WTC11 (cell line): ENCODE results near the gene NOL4L. TPM values are rescaled to one million over a fixed set of nuclear protein-coding genes. Genes with fewer than 3 reads are reported as not detected.

Source experiments
- ATAC-seq: fragments of 200-7000 bp; cut with Tn5 transposase; 2 replicates; pipeline ENCODE4 v1.10.0; 2021; ENCODE audit warnings: mild to moderate bottlenecking, moderate library complexity
- CTCF ChIA-PET: fragments of 300-600 bp; sonication (Branson Sonifier 250); formaldehyde crosslinking; loops from one replicate; lab custom pipeline; 2021; ENCODE audit warnings: antibody characterized with exemption; lab: Charles Lee
- POLR2A ChIA-PET: fragments of 350-600 bp; sonication (Branson Sonifier 250); formaldehyde crosslinking; loops from one replicate; lab custom pipeline; 2021; ENCODE audit warnings: antibody characterized with exemption; lab: Charles Lee
- DNase-seq: peaks from one replicate; pipeline ENCODE4 v3.0.0; 2021; ENCODE audit warnings: low spot score
- H3K27ac Mint-ChIP-seq: 2 replicates; pipeline ENCODE4 v1.8.0; 2021; ENCODE audit warnings: mixed read lengths
- H3K27me3 Mint-ChIP-seq: 2 replicates; pipeline ENCODE4 v1.8.0; 2021; ENCODE audit warnings: low read depth, mild to moderate bottlenecking, moderate library complexity, mixed read lengths
- H3K36me3 Mint-ChIP-seq: 2 replicates; pipeline ENCODE4 v1.8.0; 2021; ENCODE audit warnings: mixed read lengths
- H3K4me1 Mint-ChIP-seq: 2 replicates; pipeline ENCODE4 v1.8.0; 2022; ENCODE audit warnings: mixed read lengths
- H3K4me3 Mint-ChIP-seq: 2 replicates; pipeline ENCODE4 v1.8.0; 2021; ENCODE audit warnings: mild to moderate bottlenecking, moderate library complexity, mixed read lengths
- H3K9me3 Mint-ChIP-seq: 2 replicates; pipeline ENCODE4 v1.8.0; 2021; ENCODE audit warnings: mixed read lengths
- ARID4B ChIP-seq: sonication (generic); formaldehyde crosslinking; IDR thresholded peaks from 2 replicates; pipeline ENCODE4 v1.8.0; 2023; ENCODE audit warnings: missing genetic modification reagents, mild to moderate bottlenecking, borderline replicate concordance
- ATF3 ChIP-seq: sonication (generic); formaldehyde crosslinking; conservative IDR thresholded peaks from 2 replicates; pipeline ENCODE4 v1.8.1; 2022; ENCODE audit warnings: mild to moderate bottlenecking, missing genetic modification reagents
- CREB1 ChIP-seq: sonication (generic); formaldehyde crosslinking; IDR thresholded peaks from 2 replicates; pipeline ENCODE4 v1.8.0; 2023; ENCODE audit warnings: mild to moderate bottlenecking, missing genetic modification reagents
- CREM ChIP-seq: sonication (generic); formaldehyde crosslinking; IDR thresholded peaks from 2 replicates; pipeline ENCODE4 v1.8.1; 2022; ENCODE audit warnings: mild to moderate bottlenecking, missing genetic modification reagents, moderate library complexity
- ELF4 ChIP-seq: sonication (generic); formaldehyde crosslinking; IDR thresholded peaks from 2 replicates; pipeline ENCODE4 v1.8.1; 2022; ENCODE audit warnings: low read depth, mild to moderate bottlenecking, moderate library complexity, missing genetic modification reagents
- EMX1 ChIP-seq: fragments of 250-450 bp; sonication (Bioruptor Pico); IDR thresholded peaks from 2 replicates; pipeline ENCODE4 v1.8.0; 2021; ENCODE audit warnings: mild to moderate bottlenecking
- ERG ChIP-seq: fragments of 250-450 bp; sonication (Bioruptor Pico); IDR thresholded peaks from 2 replicates; pipeline ENCODE4 v1.8.0; 2021; ENCODE audit warnings: mild to moderate bottlenecking
- ESRRA ChIP-seq: sonication (generic); formaldehyde crosslinking; IDR thresholded peaks from 2 replicates; pipeline ENCODE4 v1.8.1; 2022; ENCODE audit warnings: mild to moderate bottlenecking, missing genetic modification reagents, borderline replicate concordance
- FOXJ3 ChIP-seq: sonication (generic); formaldehyde crosslinking; IDR thresholded peaks from 2 replicates; pipeline ENCODE4 v1.9.0; 2021; ENCODE audit warnings: missing genetic modification reagents, mild to moderate bottlenecking, borderline replicate concordance
- MXD4 ChIP-seq: fragments of 250-450 bp; sonication (Bioruptor Pico); IDR thresholded peaks from 2 replicates; pipeline ENCODE4 v1.8.0; 2021; ENCODE audit warnings: mild to moderate bottlenecking, moderate library complexity, borderline replicate concordance
- NR3C1 ChIP-seq: sonication (generic); formaldehyde crosslinking; conservative IDR thresholded peaks from 2 replicates; pipeline ENCODE4 v1.8.1; 2023; ENCODE audit warnings: low read depth, mild to moderate bottlenecking, missing genetic modification reagents
- OVOL2 ChIP-seq: fragments of 250-450 bp; sonication (Bioruptor Pico); IDR thresholded peaks from 2 replicates; pipeline ENCODE4 v1.9.0; 2021; ENCODE audit warnings: mild to moderate bottlenecking, borderline replicate concordance
- PREB ChIP-seq: sonication (generic); formaldehyde crosslinking; IDR thresholded peaks from 2 replicates; pipeline ENCODE4 v1.8.1; 2022; ENCODE audit warnings: mild to moderate bottlenecking, missing genetic modification reagents, moderate library complexity, borderline replicate concordance
- SOX15 ChIP-seq: fragments of 250-450 bp; sonication (Bioruptor Pico); IDR thresholded peaks from 2 replicates; pipeline ENCODE4 v1.9.0; 2021; ENCODE audit warnings: mild to moderate bottlenecking
- TCF7 ChIP-seq: sonication (generic); formaldehyde crosslinking; IDR thresholded peaks from 2 replicates; pipeline ENCODE4 v1.8.0; 2022; ENCODE audit warnings: mild to moderate bottlenecking, low read depth, missing genetic modification reagents, moderate library complexity
- TEAD1 ChIP-seq: sonication (generic); formaldehyde crosslinking; IDR thresholded peaks from 2 replicates; pipeline ENCODE4 v1.8.0; 2022; ENCODE audit warnings: mild to moderate bottlenecking, missing genetic modification reagents
- ZBTB21 ChIP-seq: sonication (generic); formaldehyde crosslinking; IDR thresholded peaks from 2 replicates; pipeline ENCODE4 v1.8.1; 2023; ENCODE audit warnings: mild to moderate bottlenecking, missing genetic modification reagents, borderline replicate concordance
- ZNF232 ChIP-seq: sonication (generic); formaldehyde crosslinking; IDR thresholded peaks from 2 replicates; pipeline ENCODE4 v1.8.0; 2022; ENCODE audit warnings: mild to moderate bottlenecking, missing genetic modification reagents
- total RNA-seq: library from RNA; stranded (reverse); gene quantifications from 3 replicates; pipeline ENCODE4 v1.2.3, GENCODE V29; 2021
- TF ChIP-seq, protein P1 (sequence below): sonication (generic); formaldehyde crosslinking; IDR thresholded peaks from 2 replicates; pipeline ENCODE4 v1.8.1; 2022; ENCODE audit warnings: low read depth, missing genetic modification reagents, borderline replicate concordance
- TF ChIP-seq, protein P2 (sequence below): fragments of 250-450 bp; sonication (Bioruptor Pico); IDR thresholded peaks from 2 replicates; pipeline ENCODE4 v1.9.0; 2021; ENCODE audit warnings: moderate library complexity, mild to moderate bottlenecking, inconsistent platforms, borderline replicate concordance

Gene NOL4L
- total RNA-seq, 1 experiment from 2014 or later, result 29.0 TPM

GRCh38 chr20:32440758-32441078 lies 144.4 kb downstream of the NOL4L start:
- ATAC-seq, result no peak
- POLR2A ChIA-PET, result no interaction called here
- no peaks in the 10 kb centered on the region for H3K9me3 Mint-ChIP-seq

GRCh38 chr20:32440069-32440757 lies 144.9 kb downstream of the NOL4L start:
- Mint-ChIP-seq H3K9me3 (no peaks in the 10 kb centered on the region), H3K27me3 (no peaks in the 10 kb centered on the region), H3K4me3 (no peak overlapping the region), H3K4me1 (peaks cover 13% of the 10 kb centered on the region), H3K27ac (no peak overlapping the region), H3K36me3 (peaks cover 4% of the 10 kb centered on the region; the same call in 1 of the 2 replicates)
- ChIA-PET CTCF (interaction anchor here (1.7 kb wide), 1 partner anchor 16 kb away, joined by 5 read pairs; no protein-coding TSS in a partner anchor), POLR2A (no interaction called here)
- TF ChIP-seq OVOL2 (CRISPR knock-in tag), result no peak
- no peak for DNase-seq
- ATAC-seq, result no peak

More at GRCh38 chr20:32440758-32441078, 144.4 kb downstream of the NOL4L start:
- no peak for DNase-seq
- H3K27me3 Mint-ChIP-seq, result no peaks in the 10 kb centered on the region
- peaks cover 5% of the 10 kb centered on the region for H3K36me3 Mint-ChIP-seq
- H3K4me3 Mint-ChIP-seq, result no peak overlapping the region
- no peak overlapping the region for H3K27ac Mint-ChIP-seq
- TF ChIP-seq MXD4 (CRISPR knock-in tag) (no peak), CREM (no peak), ERG (CRISPR knock-in tag) (no peak), SOX15 (CRISPR knock-in tag) (no peak), FOXJ3 (CRISPR knock-in tag) (no peak), ESRRA (CRISPR knock-in tag) (no peak), TEAD1 (CRISPR knock-in tag) (no peak), ZBTB21 (CRISPR knock-in tag) (no peak), TCF7 (no peak), ELF4 (no peak), ATF3 (CRISPR knock-in tag) (no peak)
- TF ChIP-seq, protein P1, sequence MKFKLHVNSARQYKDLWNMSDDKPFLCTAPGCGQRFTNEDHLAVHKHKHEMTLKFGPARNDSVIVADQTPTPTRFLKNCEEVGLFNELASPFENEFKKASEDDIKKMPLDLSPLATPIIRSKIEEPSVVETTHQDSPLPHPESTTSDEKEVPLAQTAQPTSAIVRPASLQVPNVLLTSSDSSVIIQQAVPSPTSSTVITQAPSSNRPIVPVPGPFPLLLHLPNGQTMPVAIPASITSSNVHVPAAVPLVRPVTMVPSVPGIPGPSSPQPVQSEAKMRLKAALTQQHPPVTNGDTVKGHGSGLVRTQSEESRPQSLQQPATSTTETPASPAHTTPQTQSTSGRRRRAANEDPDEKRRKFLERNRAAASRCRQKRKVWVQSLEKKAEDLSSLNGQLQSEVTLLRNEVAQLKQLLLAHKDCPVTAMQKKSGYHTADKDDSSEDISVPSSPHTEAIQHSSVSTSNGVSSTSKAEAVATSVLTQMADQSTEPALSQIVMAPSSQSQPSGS, result no peak
- TF ChIP-seq, protein P2, sequence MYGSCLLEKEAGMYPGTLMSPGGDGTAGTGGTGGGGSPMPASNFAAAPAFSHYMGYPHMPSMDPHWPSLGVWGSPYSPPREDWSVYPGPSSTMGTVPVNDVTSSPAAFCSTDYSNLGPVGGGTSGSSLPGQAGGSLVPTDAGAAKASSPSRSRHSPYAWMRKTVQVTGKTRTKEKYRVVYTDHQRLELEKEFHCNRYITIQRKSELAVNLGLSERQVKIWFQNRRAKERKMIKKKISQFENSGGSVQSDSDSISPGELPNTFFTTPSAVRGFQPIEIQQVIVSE (CRISPR knock-in tag), result no peak
- peaks cover 17% of the 10 kb centered on the region for H3K4me1 Mint-ChIP-seq
- CTCF ChIA-PET, result interaction anchor here (1.7 kb wide), 1 partner anchor 16 kb away, joined by 5 read pairs; no protein-coding TSS in a partner anchor

- H3K4me1 Mint-ChIP-seq, result peaks cover 9% of the 10 kb centered on the region
- no peak for DNase-seq
- no peak for ATAC-seq
- H3K4me3 Mint-ChIP-seq, result no peak overlapping the region
- CTCF ChIA-PET, result interaction anchor here (1.7 kb wide), 1 partner anchor 17 kb away, joined by 5 read pairs; no protein-coding TSS in a partner anchor
- no peaks in the 10 kb centered on the region for H3K9me3 Mint-ChIP-seq
- POLR2A ChIA-PET, result no interaction called here
- no peaks in the 10 kb centered on the region for H3K27me3 Mint-ChIP-seq
- peaks cover 7% of the 10 kb centered on the region; the same call in 1 of the 2 replicates for H3K36me3 Mint-ChIP-seq
- no peak overlapping the region for H3K27ac Mint-ChIP-seq
- TF ChIP-seq EMX1 (CRISPR knock-in tag), result no peak
- TF ChIP-seq PREB (CRISPR knock-in tag), result no peak
- TF ChIP-seq ARID4B, result no peak
- no peak for TF ChIP-seq NR3C1
- TF ChIP-seq ZNF232 (CRISPR knock-in tag), result no peak
- TF ChIP-seq TEAD1 (CRISPR knock-in tag), result no peak
- TF ChIP-seq CREB1 (CRISPR knock-in tag), result no peak
- TF ChIP-seq, protein P1, result no peak
These were observed 145.9 kb downstream of the NOL4L start for GRCh38 chr20:32439132-32439829.
